Measurements from ENCODE around the gene MYO16.
"Not testable (repeated sequence)": the region's sequence is repeated elsewhere in the genome, so short reads cannot be mapped to it uniquely, and the experiment has no call there.

The MYO16 gene

GRCh38 chr13:108747843-108748242 is 118.4 kb downstream of the MYO16 start:
- no peak for DNase-seq

- DNase-seq = no peak
Measured at GRCh38 chr13:108752276-108752675, 122.9 kb downstream of the MYO16 start.

GRCh38 chr13:108755083-108755482 is 125.7 kb downstream of the MYO16 start:
- DNase-seq = no peak

GRCh38 chr13:108760129-108760528 is 130.7 kb downstream of the MYO16 start:
- no peak for DNase-seq

GRCh38 chr13:108760541-108760940 is 131.1 kb downstream of the MYO16 start:
- no peak for DNase-seq

- no peak for DNase-seq
Measured at GRCh38 chr13:108768035-108768434, 138.6 kb downstream of the MYO16 start.

GRCh38 chr13:108769213-108770070 is 140.0 kb downstream of the MYO16 start:
- no peak for DNase-seq

GRCh38 chr13:108775597-108775996 is 146.2 kb downstream of the MYO16 start:
- no peak for DNase-seq

- DNase-seq = no peak
Measured at GRCh38 chr13:108776650-108777049, 147.2 kb downstream of the MYO16 start.

- DNase-seq = no peak
Measured at GRCh38 chr13:108777421-108778420, 148.3 kb downstream of the MYO16 start.

- DNase-seq = no peak
Measured at GRCh38 chr13:108779308-108779707, 149.9 kb downstream of the MYO16 start.

- no peak for DNase-seq
Measured at GRCh38 chr13:108780706-108781105, 151.3 kb downstream of the MYO16 start.

GRCh38 chr13:108781312-108781711 is 151.9 kb downstream of the MYO16 start:
- DNase-seq = no peak

- DNase-seq = not testable (repeated sequence)
Measured at GRCh38 chr13:108782480-108782879, 153.1 kb downstream of the MYO16 start.

GRCh38 chr13:108785844-108786243 is 156.4 kb downstream of the MYO16 start:
- DNase-seq = no peak

GRCh38 chr13:108786456-108787200 is 157.2 kb downstream of the MYO16 start:
- no peak for DNase-seq

GRCh38 chr13:108787700-108788414 is 158.4 kb downstream of the MYO16 start:
- DNase-seq = no peak

- DNase-seq = no peak
Measured at GRCh38 chr13:108789476-108789875, 160.1 kb downstream of the MYO16 start.

- DNase-seq = no peak
Measured at GRCh38 chr13:108795841-108796240, 166.4 kb downstream of the MYO16 start.

GRCh38 chr13:108797354-108797753 is 167.9 kb downstream of the MYO16 start:
- DNase-seq = no peak

- no peak for DNase-seq
Measured at GRCh38 chr13:108807841-108808240, 178.4 kb downstream of the MYO16 start.

GRCh38 chr13:108812165-108812564 is 182.8 kb downstream of the MYO16 start:
- DNase-seq = no peak
